Fibroblast of skin of scalp (primary cell): ENCODE results near the gene TMEM81. TPM values are rescaled to one million over a fixed set of nuclear protein-coding genes. Genes with fewer than 3 reads are reported as not detected.

Experiments
- DNase-seq: peaks from one replicate; pipeline ENCODE4 v3.0.0-alpha.2; 2013
- polyA plus RNA-seq, 2 experiments: library from polyadenylated mRNA; unstranded; fragments of 120-200 nt; gene quantifications; one replicate each; pipeline ENCODE4 v1.2.1, GENCODE V29; 2013; ENCODE audit not compliant: insufficient read length in 2 of 2

Gene TMEM81
- polyA plus RNA-seq (2013, experiment 1 of 2; ENCODE audit: insufficient read length): 2.0 TPM
- polyA plus RNA-seq (2013, experiment 2 of 2; ENCODE audit: insufficient read length): 1.5 TPM

- no peak for DNase-seq
Measured at GRCh38 chr1:205084360-205084759, at the start of gene TMEM81. Gene TMEM81, minus strand, starts transcription at chr1:205084460. Its CDS starts 140 bp downstream, at chr1:205084320.

- DNase-seq: no peak
Measured at GRCh38 chr1:205133287-205133686, 49.0 kb upstream of the TMEM81 start.

- no peak for DNase-seq
Measured at GRCh38 chr1:205129447-205130029, 45.3 kb upstream of the TMEM81 start.

DNA sequence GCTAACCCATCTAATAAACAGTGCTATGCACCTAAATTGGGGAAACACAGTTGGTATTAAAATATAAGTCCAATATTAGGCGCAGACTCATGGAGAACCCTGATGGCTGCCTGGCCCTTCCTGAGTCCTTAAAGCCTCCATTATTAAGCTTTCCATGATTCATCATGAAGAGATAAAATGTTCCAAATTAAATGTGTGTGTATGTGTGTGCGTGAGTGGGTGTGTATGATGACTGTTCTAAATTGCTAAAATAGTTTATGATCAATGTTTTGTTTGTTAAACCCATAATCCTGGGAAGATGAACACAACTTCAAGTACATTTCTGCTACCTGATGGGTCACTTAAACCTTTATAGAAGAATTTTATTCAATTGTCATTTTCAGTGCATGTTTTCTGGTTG, 43.8 kb upstream of the TMEM81 start:
- no peak for DNase-seq

GRCh38 chr1:205127646-205128045, 43.4 kb upstream of the TMEM81 start:
- no peak for DNase-seq

DNA sequence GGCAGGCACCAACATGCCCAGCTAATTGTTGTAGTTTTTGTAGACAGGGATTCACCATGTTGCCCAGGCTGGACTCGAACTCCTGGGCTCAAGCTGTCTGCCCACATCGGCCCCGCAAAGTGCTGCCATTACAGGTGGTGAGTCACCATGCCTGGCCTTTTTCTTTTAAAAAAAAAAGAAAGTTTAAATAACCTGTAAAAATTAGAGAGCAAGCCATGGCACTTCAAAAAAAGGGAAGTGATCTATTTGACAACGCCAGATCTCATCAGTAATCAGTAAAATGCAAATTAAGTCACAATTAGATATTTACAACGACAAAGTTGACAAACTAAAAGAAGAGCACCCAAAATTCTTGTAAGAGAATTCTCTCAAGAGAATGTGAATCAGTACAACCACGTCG, 40.5 kb upstream of the TMEM81 start:
- no peak for DNase-seq

- no peak for DNase-seq
Measured at GRCh38 chr1:205122489-205122882, 38.2 kb upstream of the TMEM81 start.

DNA sequence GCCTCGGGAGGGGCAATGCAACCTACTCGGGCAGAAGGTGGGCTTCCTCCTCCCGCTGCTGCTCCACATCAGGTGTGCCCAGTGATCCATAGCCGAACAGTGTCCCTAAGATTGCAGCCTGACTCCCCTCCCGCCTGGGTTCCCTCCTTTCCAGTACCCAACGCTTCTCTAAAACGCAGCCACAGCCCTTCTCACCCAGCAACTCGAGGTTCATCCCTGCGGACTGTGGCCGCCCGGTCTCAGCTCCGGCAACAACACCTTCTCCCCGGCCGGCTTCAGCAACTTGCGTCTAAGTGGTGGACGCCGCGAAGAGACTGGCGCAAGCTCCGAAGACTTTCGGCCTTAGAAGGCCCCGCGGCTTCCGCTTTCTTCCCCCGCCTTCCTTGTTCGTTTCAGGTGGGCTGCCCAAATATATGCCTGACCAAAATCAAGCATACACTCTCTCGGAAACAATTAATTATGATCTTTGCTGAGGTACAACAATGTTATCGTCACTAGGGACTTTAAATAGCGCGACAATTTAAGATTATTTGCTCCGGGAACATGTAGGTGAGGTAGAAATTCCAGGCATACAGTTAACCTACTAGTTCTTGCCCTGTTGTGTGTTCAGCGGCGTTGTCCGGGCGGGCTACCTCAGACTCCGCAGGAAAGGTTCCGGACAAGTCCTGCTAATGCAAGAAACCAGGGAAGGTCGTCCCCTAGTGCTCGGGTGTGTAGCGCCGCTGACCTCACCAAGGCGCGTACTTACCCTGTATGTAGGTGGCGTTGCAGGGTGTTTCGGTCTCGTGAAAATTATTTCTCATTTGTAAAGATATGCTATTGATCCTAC, 37.6 kb upstream of the TMEM81 start, which contains the start of gene RBBP5:
Gene RBBP5, minus strand, starts transcription at position 319 of the 829 bp plus-strand sequence. Its CDS starts 105 bp downstream, at position 214.
- peak; percentile 98 for DNase-seq

DNA sequence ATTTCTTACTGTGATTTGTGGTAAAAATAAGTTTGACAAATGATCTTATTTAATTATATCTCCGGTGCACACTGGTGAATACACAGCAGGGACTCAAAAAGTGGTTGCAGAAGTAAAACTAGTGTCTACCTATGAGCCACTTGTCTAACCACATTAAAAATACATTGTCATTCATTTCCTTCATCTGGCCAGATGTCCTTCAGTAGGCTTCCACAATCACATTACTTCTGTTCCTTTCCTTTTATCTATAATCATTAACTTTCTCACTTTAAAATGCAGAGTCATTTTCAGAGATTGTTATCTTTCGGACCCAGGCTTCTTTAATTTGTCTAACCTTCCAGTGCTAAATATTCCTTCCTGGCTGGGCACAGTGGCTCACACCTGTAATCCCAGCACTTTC, 34.5 kb upstream of the TMEM81 start:
- no peak for DNase-seq

DNA sequence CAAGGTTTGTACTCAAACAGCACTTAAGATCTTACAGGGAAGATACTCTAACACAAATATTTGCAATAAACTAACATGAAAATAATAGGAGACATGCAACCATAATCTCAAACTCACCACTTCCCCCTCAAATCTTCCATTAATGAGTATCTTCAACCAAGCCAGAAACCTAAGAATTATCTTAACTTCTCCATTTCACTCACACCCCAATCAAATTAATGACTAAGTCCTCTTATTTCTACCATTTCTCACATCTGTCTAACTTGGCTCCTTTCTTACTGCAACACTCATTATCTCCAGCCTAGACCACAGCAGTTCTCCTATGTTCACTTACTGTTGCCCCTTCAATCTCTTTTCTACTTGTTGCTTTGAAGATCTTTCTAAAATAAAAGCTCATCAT, 27.1 kb upstream of the TMEM81 start:
- no peak for DNase-seq

- DNase-seq: no peak
Measured at GRCh38 chr1:205109711-205110110, 25.5 kb upstream of the TMEM81 start.

DNA sequence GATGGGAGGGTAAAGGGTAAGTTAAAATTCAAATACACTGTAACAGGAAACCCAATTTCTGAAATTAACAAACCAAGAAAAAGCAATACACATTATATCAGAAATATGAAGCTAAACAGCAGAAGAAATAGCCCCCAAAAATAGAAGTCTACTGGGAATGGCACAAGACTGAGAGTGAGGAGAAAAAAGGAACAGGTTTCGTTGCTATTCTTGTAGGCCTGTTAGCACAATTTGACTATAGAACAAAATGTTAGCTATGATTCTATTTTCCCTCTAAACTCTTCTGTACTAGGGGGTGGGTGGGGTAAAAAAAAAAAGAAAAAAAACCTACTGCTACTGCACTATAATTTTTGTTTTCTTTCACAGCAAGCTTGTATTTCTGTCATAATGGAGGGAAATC, 25.0 kb upstream of the TMEM81 start:
- DNase-seq: no peak

DNA sequence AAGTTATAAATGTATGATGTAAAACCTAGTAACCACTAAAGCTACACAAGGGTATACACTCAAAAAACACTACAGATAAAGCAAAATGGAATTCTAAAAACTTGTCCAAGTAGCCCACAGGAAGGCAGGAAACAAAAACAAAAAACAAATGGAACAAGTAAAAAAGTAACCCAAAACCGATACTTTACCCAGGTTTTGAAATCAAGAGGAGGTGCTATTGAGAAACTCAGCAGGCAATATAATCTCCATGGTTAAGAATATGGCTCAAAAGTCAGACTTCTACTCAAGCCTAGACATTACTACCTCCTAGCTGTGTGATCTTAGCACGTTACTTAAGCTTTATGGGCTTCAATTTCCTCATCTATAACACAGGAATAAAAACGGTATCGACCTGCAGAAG, 24.2 kb upstream of the TMEM81 start:
- no peak for DNase-seq

DNA sequence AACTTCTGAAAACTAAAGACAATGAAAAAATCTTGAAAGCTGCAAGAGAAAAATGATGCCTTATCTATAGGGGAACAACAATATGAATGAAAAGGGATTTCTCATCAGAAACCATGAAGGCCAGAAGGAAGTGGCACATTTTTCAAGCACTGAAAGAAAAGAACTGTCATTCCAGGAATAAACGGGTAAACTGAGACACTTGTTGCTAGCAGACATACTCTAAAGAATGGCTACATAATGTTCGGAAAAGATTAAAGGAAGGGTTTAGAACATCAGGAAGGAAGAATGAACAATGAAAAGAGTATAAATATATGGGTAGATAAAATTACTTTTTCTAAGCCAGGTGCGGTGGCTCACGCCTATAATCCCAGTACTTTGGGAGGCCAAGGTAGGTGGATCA, 23.1 kb upstream of the TMEM81 start:
- no peak for DNase-seq

DNA sequence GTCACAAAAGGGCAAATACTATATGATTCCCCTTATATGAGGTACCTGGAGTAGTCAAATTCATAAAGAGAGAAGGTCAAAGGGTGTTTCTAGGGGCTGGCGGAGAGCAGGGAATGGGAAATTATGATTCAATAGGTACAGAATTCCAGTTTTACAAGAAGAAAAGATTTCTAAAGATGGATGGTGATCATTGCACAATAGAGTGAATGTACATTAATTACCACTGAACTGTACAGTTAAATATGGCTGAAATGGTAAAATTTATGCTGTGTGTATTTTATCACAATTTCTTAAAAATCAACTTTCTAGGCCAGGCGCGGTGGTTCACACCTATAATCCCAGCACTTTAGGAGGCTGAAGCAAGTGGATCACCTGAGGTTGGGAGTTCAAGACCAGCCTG, 18.1 kb upstream of the TMEM81 start:
- DNase-seq: no peak

GRCh38 chr1:205098242-205098641, 14.0 kb upstream of the TMEM81 start:
- no peak for DNase-seq

- DNase-seq: no peak
Measured at GRCh38 chr1:205095422-205095821, 11.2 kb upstream of the TMEM81 start.

DNA sequence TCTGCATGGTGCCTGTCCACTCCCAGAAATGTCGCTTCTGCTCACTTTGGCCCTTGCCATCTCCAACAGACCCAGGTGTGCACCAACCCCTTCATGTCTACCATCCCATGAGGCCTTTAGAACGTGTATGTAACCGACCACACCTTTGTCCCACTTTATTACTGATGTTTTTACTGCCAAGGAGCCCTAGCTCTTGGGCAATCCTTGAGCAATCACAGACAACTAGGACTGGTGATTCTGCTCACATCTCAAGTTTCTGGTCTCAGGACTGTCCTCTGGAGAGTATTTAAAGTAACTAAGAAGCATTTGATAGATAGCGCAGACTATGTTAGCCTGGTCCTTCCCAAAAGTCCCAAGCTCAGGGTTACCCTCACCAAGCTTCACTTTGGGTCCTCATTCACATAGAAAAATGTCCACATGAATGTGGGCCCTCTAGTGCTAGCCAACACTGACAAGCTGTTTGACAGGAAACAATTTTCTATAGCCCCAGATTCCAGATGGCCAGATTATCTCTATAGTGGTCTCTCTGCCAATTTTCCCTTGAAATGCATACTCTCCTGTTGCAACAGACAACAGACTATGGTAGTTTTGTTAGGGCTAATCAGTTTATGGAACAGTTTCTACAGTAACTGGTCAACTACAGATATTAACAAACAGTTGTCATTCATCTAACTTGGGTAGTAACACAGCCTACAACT, 6.9 kb upstream of the TMEM81 start:
- DNase-seq: no peak

DNA sequence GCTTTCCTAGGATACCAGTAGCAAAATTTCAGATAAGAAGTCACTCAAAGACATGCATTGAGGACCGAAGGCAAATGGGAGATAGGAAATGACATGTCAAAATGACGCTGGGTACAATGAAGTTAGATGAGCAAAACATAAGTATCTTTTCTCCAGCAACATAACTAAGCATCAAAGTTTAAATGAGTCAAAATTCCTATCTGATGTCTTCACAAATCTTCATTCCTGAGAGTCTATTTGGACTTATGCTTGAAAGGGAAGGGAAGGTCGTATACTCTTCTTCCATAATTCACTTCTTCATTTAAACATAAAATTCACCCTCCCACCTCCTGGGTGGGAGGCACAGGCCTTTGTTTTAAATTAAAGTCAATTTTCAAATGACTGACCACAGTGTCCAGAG, 4.1 kb upstream of the TMEM81 start:
- DNase-seq: no peak

DNA sequence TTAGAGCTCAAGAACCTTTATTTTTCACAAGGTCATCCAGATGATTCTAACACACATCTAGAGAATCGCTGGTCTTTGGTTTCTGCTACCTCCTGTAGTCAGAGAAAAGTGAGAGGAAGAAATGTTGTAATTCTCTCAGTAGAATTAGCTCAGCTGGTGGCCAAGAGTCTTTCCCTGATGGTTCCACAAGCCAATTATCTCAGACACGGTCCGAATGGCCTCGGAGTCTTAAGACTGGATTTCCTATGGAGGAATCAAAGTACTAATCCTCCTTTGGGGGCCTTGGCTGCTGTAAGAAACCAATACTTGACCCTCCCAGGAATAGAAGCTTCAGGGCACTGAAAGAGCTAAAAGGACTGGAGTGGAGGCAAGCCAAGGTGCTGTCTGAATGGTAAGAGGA, 1.8 kb downstream of the TMEM81 start:
- no peak for DNase-seq

- DNase-seq: no peak
Measured at GRCh38 chr1:205077934-205078311, 6.3 kb downstream of the TMEM81 start.

- DNase-seq: peak; percentile 22
Measured at GRCh38 chr1:205077158-205077933, 6.9 kb downstream of the TMEM81 start.
